ENCODE results near the gene ARMC12.

Gene ARMC12

DNA sequence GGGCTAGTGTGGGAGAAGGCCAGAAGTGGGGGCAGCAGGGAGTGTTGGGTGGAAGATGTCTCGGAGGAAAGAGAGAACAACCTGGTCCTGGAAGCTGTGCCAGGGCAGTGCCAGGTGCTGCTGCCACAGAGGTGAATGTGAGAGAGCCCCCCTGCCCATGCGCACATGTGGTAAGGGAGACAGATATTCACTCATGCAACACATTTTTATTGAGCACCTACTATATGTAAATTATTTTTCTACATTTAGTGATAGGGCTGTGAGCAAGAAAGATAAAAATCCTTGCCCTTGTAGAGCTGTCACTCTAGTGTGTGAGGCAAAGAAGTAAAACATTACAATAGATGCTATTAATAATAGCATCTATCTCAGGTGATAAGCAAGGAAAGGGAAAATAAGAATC is 44.5 kb downstream of the ARMC12 start:
- DNase-seq (ENCODE audit: insufficient read length) (no peak), FAIRE-seq (no peak)
- no peak for TF ChIP-seq POLR2A (IDR thresholded peaks at IDR 0.05; ENCODE audit: low read depth, low read length)
- TF ChIP-seq POLR2AphosphoS5 (IDR thresholded peaks at IDR 0.05; ENCODE audit: low read depth, low read length): no peak
- TF ChIP-seq TAF1 (IDR thresholded peaks at IDR 0.05; ENCODE audit: borderline replicate concordance, low read depth, low read length): no peak

- no peak for TF ChIP-seq TAF1 (IDR thresholded peaks at IDR 0.05; ENCODE audit: borderline replicate concordance, low read depth, low read length)
- TF ChIP-seq POLR2AphosphoS5 (IDR thresholded peaks at IDR 0.05; ENCODE audit: low read depth, low read length): no peak
- no peak for TF ChIP-seq POLR2A (IDR thresholded peaks at IDR 0.05; ENCODE audit: low read depth, low read length)
- no peak for DNase-seq (ENCODE audit: insufficient read length)
- no peak for FAIRE-seq
These were observed 45.6 kb downstream of the ARMC12 start for GRCh38 chr6:35782424-35782823.

GRCh38 chr6:35784200-35784599 is 47.4 kb downstream of the ARMC12 start:
- FAIRE-seq: no peak
- no peak for DNase-seq (ENCODE audit: insufficient read length)

GRCh38 chr6:35786272-35786671 is 49.4 kb downstream of the ARMC12 start:
- no peak for FAIRE-seq
- TF ChIP-seq TAF1 (IDR thresholded peaks at IDR 0.05; ENCODE audit: borderline replicate concordance, low read depth, low read length) (no peak), POLR2A (IDR thresholded peaks at IDR 0.05; ENCODE audit: low read depth, low read length) (no peak), POLR2AphosphoS5 (IDR thresholded peaks at IDR 0.05; ENCODE audit: low read depth, low read length) (no peak)
- no peak for DNase-seq (ENCODE audit: insufficient read length)

More at GRCh38 chr6:35784200-35784599, 47.4 kb downstream of the ARMC12 start:
- TF ChIP-seq POLR2A (IDR thresholded peaks at IDR 0.05; ENCODE audit: low read depth, low read length): no peak
- no peak for TF ChIP-seq POLR2AphosphoS5 (IDR thresholded peaks at IDR 0.05; ENCODE audit: low read depth, low read length)
- no peak for TF ChIP-seq TAF1 (IDR thresholded peaks at IDR 0.05; ENCODE audit: borderline replicate concordance, low read depth, low read length)

DNA sequence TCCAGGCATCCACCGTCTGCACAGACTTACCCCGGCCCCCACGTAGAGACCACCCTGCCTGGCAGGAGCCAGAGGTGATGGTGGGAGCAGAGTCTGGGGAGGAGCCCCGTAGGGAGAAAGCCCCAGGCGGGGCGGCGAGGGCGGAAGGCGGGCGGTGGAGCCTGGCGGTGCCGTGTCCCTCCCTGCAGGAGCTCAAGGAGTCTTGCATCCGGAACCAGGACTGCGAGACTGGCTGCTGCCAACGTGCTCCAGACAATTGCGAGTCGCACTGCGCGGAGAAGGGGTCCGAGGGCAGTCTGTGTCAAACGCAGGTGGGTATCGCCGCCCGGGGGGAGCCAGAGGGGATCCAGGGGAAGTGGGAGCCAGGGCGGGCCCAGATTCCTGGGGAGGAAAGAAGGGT is 50.0 kb downstream of the ARMC12 start:
- TF ChIP-seq POLR2AphosphoS5 (IDR thresholded peaks at IDR 0.05; ENCODE audit: low read depth, low read length) (no peak), TAF1 (IDR thresholded peaks at IDR 0.05; ENCODE audit: borderline replicate concordance, low read depth, low read length) (no peak), POLR2A (IDR thresholded peaks at IDR 0.05; ENCODE audit: low read depth, low read length) (no peak)
- no peak for DNase-seq (ENCODE audit: insufficient read length)
- no peak for FAIRE-seq

DNA sequence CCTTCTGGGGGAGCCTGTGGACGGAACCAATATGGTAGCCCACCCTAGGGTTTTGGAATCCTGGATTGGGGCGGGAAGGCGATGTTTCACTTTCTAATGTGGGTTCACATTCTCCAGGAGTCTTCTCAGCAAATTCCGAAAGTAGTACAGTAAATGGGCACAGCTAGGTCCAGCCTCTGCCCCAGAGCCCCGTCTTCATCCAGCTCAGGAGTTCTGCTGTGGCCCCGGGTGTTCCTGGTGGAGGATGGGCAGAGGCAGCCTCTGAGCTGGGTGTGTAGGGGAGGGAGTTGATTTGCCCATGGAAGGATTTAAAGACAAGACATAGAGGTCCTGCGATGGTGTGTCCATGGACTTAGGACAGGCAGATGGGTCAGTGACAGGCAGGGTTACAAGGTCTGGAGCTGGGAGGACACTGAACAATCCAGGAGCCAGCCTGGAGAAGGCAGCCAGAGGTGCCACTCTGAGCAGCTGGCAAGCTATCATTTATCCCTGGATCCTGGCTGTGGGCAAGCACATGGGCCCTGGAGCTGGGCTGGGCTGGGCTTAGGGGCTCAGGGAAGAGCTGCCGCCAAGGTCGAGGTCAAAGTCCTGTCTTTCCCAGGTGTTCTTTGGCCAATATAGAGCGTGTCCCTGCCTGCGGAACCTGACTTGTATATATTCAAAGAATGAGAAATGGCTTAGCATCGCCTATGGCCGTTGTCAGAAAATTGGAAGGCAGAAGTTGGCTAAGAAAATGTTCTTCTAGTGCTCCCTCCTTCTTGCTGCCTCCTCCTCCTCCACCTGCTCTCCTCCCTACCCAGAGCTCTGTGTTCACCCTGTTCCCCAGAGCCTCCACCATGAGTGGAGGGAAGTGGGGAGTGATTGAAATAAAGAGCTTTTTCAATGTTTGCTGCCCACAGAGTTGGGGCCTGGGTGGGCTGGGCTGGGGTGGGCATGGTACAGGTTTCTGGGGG is 50.7 kb downstream of the ARMC12 start:
- no peak for FAIRE-seq
- DNase-seq (ENCODE audit: insufficient read length): no peak
- no peak for TF ChIP-seq POLR2AphosphoS5 (IDR thresholded peaks at IDR 0.05; ENCODE audit: low read depth, low read length)
- no peak for TF ChIP-seq POLR2A (IDR thresholded peaks at IDR 0.05; ENCODE audit: low read depth, low read length)
- no peak for TF ChIP-seq TAF1 (IDR thresholded peaks at IDR 0.05; ENCODE audit: borderline replicate concordance, low read depth, low read length)

DNA sequence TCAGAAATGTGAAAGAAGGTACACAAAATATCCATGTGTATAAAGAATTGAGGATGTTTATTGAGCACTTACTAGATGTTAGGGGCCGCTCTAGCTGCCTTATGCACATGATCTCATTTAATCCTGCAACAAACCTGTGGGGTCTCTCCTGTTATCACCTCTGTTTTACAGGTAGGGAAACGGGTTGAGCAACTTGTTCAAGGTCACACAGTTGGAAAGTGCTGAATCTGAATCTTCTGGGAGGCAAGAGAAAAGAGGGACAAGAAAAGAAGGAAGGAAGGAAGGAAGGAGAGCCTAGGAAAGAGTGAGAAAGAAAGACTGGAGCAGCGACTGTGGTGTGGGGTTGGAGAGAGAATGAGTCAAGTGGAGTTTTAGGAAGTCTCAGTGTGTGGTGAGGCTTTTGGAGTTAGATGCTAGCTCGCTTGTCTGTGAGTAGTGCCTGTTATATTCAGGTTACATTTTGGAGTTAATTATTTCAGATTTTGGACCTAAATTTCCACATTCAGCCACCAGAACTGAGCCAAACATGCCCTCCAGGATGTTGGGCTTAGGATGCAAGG is 51.7 kb downstream of the ARMC12 start:
- FAIRE-seq: no peak
- TF ChIP-seq TAF1 (IDR thresholded peaks at IDR 0.05; ENCODE audit: borderline replicate concordance, low read depth, low read length): no peak
- no peak for TF ChIP-seq POLR2A (IDR thresholded peaks at IDR 0.05; ENCODE audit: low read depth, low read length)
- TF ChIP-seq POLR2AphosphoS5 (IDR thresholded peaks at IDR 0.05; ENCODE audit: low read depth, low read length): no peak
- no peak for DNase-seq (ENCODE audit: insufficient read length)

DNA sequence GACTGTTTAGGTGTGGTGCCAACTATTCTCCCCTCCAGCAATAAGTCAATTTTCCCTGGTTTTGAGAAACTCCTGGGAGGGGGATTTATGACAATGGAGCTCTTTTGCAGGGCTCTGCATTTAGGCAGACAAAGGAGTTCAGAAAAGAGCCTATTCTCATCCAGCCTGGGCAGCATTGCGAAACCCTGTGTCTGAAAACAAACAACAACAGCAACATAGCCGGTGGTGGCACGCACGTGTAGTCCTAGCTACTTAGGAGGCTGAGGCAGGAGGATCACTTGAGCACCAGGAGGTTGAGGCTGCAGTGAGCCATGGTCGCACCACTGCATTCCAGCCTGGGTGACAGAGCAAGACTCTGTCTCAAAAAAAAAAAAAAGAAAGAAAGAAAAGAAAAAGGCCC is 53.9 kb downstream of the ARMC12 start:
- FAIRE-seq: no peak
- TF ChIP-seq TAF1 (IDR thresholded peaks at IDR 0.05; ENCODE audit: borderline replicate concordance, low read depth, low read length) (no peak), POLR2A (IDR thresholded peaks at IDR 0.05; ENCODE audit: low read depth, low read length) (no peak), POLR2AphosphoS5 (IDR thresholded peaks at IDR 0.05; ENCODE audit: low read depth, low read length) (no peak)
- no peak for DNase-seq (ENCODE audit: insufficient read length)

GRCh38 chr6:35794536-35795452 is 58.0 kb downstream of the ARMC12 start:
- TF ChIP-seq POLR2A (IDR thresholded peaks at IDR 0.05; ENCODE audit: low read depth, low read length) (no peak), POLR2AphosphoS5 (IDR thresholded peaks at IDR 0.05; ENCODE audit: low read depth, low read length) (no peak), TAF1 (IDR thresholded peaks at IDR 0.05; ENCODE audit: borderline replicate concordance, low read depth, low read length) (no peak)

DNA sequence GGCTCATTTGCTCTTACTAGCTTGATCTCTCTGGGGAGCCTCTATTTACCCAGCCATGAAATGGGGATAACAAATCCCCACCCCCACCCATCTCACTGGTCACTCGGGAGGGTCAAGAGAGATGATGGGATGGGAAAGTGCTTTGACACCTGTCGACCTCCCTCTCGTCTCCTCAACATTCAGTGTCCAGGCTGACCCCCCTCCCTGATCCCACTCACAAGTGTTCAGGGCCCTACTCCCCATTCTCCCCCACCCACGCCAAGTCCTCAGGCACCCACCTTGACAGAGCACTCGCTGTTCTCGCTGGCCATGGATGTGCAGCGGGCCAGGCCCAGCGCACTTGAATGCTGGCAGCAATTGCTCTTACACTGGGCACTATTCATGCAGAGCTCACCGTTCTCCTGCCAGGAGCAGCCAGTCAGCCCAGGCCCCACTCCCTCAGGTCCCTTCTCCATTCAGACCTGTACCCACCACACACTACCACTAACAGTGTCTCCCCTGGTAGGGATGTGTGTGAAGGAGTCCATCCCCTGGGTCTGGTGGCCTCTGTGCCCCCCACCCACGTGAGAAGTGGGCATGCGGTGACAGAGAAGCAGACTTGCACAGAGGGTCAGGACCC is 58.7 kb downstream of the ARMC12 start:
- no peak for DNase-seq (ENCODE audit: insufficient read length)
- FAIRE-seq: no peak
- TF ChIP-seq TAF1 (IDR thresholded peaks at IDR 0.05; ENCODE audit: borderline replicate concordance, low read depth, low read length): no peak
- no peak for TF ChIP-seq POLR2A (IDR thresholded peaks at IDR 0.05; ENCODE audit: low read depth, low read length)
- no peak for TF ChIP-seq POLR2AphosphoS5 (IDR thresholded peaks at IDR 0.05; ENCODE audit: low read depth, low read length)

More at GRCh38 chr6:35794536-35795452, 58.0 kb downstream of the ARMC12 start:
- FAIRE-seq: no peak
- no peak for DNase-seq (ENCODE audit: insufficient read length)

All from GM12892 (cell line).